GM18526 (cell line): ENCODE results near the gene TRAPPC10.
"Not testable (repeated sequence)": the region's sequence is repeated elsewhere in the genome, so short reads cannot be mapped to it uniquely, and the experiment has no call there.

Experiments used
- POLR2A ChIP-seq: IDR thresholded peaks from 3 replicates; pipeline ENCODE4 v1.6.1; 2011; ENCODE audit not compliant: insufficient read length; ENCODE audit errors: extremely low read depth

TRAPPC10 gene

DNA sequence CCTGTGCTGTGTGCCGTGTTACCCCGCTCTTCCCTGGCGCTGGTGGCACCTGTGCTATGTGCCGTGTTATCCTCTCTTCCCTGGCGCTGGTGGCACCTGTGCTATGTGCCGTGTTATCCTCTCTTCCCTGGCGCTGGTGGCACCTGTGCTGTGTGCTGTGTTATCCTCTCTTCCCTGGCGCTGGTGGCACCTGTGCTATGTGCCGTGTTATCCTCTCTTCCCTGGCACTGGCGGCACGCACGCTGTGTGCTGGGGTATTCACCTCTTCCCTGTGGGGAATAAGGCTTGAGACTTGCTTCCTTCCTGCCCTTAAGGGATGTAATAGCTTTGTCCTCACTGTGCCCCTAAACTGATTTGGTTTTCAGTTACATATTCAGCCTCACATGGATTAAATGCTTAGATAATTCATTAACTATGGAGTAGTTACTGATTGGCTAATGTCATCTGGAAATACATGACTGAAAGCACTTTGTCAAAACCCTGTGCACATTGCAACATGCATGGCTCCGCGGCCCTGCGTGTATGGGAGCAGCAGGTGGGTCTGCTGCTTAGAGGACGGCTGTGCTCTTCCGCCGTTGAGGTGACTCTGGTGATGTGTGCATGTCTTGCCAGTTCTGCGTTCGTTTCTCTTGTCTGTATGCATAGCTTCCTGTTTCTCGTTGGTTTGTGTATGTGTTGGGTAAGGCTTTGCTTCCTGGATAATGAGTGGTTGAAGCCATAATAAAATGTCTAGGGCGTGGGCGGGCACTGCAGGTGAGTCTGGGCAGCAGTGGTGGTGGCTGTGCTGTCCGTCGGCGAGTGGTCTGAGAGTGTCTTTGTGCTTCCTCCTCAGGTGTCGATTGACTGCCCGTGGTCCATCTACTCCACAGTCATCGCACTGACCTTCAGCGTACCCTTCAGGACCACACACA lies 77.1 kb downstream of the TRAPPC10 start:
- TF ChIP-seq POLR2A: no peak

DNA sequence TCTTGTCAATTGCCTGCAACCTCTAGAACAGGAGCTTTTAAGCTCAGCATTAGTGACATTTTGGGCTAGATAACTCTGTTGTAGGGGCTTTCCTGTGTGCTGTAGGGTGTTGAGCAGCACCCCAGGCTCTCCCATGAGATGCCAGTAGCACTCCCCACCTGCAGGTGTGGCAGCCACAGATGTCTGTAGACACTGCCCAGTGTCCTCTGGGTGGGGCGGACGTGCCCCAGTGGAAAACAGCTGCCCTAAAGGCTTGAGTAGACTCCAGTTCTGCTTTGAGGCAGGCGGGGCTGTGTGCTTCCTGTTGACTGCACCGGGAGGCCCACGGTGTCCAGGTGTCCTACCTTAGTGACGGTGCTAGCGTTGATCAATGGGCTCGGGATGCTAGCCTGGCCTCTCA lies 78.2 kb downstream of the TRAPPC10 start:
- no peak for TF ChIP-seq POLR2A

DNA sequence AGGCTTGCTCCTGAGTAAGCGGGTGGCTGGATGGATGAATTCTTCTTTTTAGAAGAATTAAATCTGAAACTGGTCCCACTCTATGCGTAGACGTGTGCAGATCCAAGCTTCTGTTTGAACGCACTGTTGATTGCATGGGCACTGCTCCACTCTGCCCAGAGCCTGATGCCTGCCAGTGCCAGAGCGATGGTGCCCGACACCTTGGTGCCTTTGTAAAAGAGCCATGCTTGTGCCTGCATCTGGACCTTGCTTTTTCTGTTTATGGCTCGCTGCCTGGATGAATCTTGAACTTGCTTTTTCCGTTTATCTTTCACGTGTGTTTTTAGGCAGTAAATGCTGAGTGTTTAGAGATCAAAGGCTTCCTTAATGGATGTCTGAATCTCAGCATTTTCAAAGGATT lies 80.1 kb downstream of the TRAPPC10 start:
- no peak for TF ChIP-seq POLR2A

GRCh38 chr21:44093761-44094160 lies 81.7 kb downstream of the TRAPPC10 start:
- no peak for TF ChIP-seq POLR2A

DNA sequence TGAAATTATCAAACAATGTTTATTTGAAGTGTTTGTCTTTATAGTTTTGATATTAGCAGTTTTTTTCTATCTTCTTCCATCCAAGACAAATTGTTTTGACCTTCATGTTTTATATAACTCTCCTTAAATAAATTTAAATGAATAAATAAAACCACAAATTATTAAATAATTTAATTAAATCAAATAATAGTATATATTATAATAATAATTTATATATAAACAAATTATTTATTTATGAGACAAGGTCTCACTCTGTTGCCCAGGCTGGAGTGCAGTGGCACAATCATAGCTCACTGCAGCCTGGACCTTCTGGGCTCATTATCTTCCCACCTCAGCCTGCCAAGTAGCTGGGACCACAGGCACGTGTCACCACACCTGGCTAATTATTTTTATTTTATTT lies 82.7 kb downstream of the TRAPPC10 start:
- TF ChIP-seq POLR2A: no peak

DNA sequence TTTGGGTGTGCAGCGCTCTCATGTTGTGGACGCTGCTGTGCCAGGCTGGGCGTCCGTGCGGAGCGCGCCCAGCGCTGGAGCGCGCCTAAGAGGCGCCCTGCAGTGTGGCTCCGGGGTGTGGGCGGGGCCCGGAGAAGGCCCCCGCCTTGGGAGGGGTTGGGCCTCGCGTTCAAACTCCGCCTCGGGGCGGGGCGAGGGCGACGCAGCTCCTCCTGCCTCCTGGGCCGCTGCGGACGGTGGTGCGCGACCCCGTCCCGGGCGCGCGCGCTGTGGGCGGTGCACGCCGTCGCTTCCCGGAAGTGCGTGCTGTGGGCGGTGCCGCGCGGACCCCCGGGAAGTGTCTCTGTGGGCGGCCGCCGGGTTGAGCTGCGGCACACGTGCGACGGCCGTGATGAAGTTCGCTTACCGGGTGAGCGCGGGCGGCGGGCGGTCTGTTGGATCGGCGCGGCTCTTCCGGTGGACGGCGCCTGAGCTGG lies 95.0 kb downstream of the TRAPPC10 start, which contains the start of gene PWP2:
Gene PWP2 (plus strand): TSS at position 374 of the 476 bp plus-strand sequence. CDS start 18 bp downstream, at position 392.
- TF ChIP-seq POLR2A: not testable (repeated sequence)
